Lower leg skin (tissue), 4 donors: ENCODE measurements around the gene JMJD7. TPM values are rescaled to one million over a fixed set of nuclear protein-coding genes. Genes with fewer than 3 reads are reported as not detected.

Experiments
- DNase-seq, 2 donors: peaks; one replicate each; pipeline ENCODE4 v3.0.0-alpha.2; 2019; ENCODE audit warnings: low spot score in 2 of 2
- H3K4me3 ChIP-seq: fragments of 200-600 bp; sonication (generic); 2 replicates; pipeline ENCODE4 v1.5.1; 2017; ENCODE audit warnings: mild to moderate bottlenecking, low read depth; ENCODE audit not compliant: poor library complexity, severe bottlenecking
- CTCF ChIP-seq, 3 donors: fragments of 450-650 bp; IDR thresholded peaks; one replicate each; pipeline ENCODE4 v1.5.1; 2016; ENCODE audit warnings: antibody characterized with exemption in 3 of 3, mild to moderate bottlenecking in 3 of 3, moderate library complexity in 2 of 3
- POLR2A ChIP-seq, 2 donors: fragments of 450-650 bp; IDR thresholded peaks; one replicate each; pipeline ENCODE4 v1.6.1; 2016 to 2017; ENCODE audit warnings: antibody characterized with exemption in 2 of 2, mild to moderate bottlenecking in 1 of 2, moderate library complexity in 1 of 2
- WGBS, 2 donors: methylation state at CpG; one replicate each; pipeline ENCODE4 v1.1.5; 2018; 5-methylcytosine and 5-hydroxymethylcytosine counted together
- intact Hi-C: fragments of 100-400 bp; cut with DNase I; formaldehyde crosslinking; loops from one replicate; pipeline ENCODE4 v1.15.0; 2023; ENCODE audit warnings: low total_unique reads
- total RNA-seq, 4 donors: library from RNA; depleted of rRNA; stranded (reverse); fragments of >200 nt; gene quantifications; one replicate each; pipeline ENCODE4 v1.1.0, GENCODE V29; 2016

The JMJD7 gene
- total RNA-seq, 4 donors from 2014 or later = 40.7 to 61.6 (median 47.1) TPM

GRCh38 chr15:41812820-41813375 lies 15.0 kb upstream of the JMJD7 start:
- H3K4me3 ChIP-seq = no peak overlapping the region
- 89 to 92% methylated on average over 11 of the region's 11 CpGs for WGBS, 2 donors
- DNase-seq = no peak
- TF ChIP-seq CTCF (IDR thresholded peaks at IDR 0.05) (no peak), POLR2A (IDR thresholded peaks at IDR 0.05) (no peak)
- intact Hi-C loops = loop anchor here (5.0 kb wide), 1 partner anchor 41 kb away; the partner anchor contains the start of gene MAPKBP1

GRCh38 chr15:41813426-41813825 lies 14.5 kb upstream of the JMJD7 start:
- 93 to 96% methylated on average over 8 of the region's 8 CpGs for WGBS, 2 donors
- no peak overlapping the region for H3K4me3 ChIP-seq
- intact Hi-C loops = loop anchor here (5.0 kb wide), 1 partner anchor 41 kb away; the partner anchor contains the start of gene MAPKBP1
- peak in 1 of 2 donors; percentile 79 for DNase-seq
- no peak for TF ChIP-seq POLR2A (IDR thresholded peaks at IDR 0.05)
- no peak for TF ChIP-seq CTCF (IDR thresholded peaks at IDR 0.05)

- intact Hi-C loops = loop anchor here (5.0 kb wide), 1 partner anchor 42 kb away; the partner anchor contains the start of gene MAPKBP1
- TF ChIP-seq CTCF (IDR thresholded peaks at IDR 0.05) = no peak
- no peak for TF ChIP-seq POLR2A (IDR thresholded peaks at IDR 0.05)
- 85 to 88% methylated on average over 5 of the region's 5 CpGs for WGBS, 2 donors
- DNase-seq = no peak
- no peak overlapping the region for H3K4me3 ChIP-seq
These were observed 13.4 kb upstream of the JMJD7 start for GRCh38 chr15:41814534-41814933.

GRCh38 chr15:41816788-41817187 lies 11.1 kb upstream of the JMJD7 start:
- DNase-seq = no peak
- 90 to 96% methylated on average over 7 of the region's 9 CpGs for WGBS, 2 donors
- H3K4me3 ChIP-seq = no peak overlapping the region
- TF ChIP-seq CTCF (IDR thresholded peaks at IDR 0.05) = no peak
- no peak for TF ChIP-seq POLR2A (IDR thresholded peaks at IDR 0.05)
- intact Hi-C loops = no loop called here

GRCh38 chr15:41817327-41817726 lies 10.6 kb upstream of the JMJD7 start:
- intact Hi-C loops = no loop called here
- H3K4me3 ChIP-seq = no peak overlapping the region
- WGBS, 2 donors = 75 to 79% methylated on average over 7 to 14 of the region's 14 CpGs
- DNase-seq = peak in 1 of 2 donors; percentile 82
- TF ChIP-seq CTCF (IDR thresholded peaks at IDR 0.05) = no peak
- no peak for TF ChIP-seq POLR2A (IDR thresholded peaks at IDR 0.05)

GRCh38 chr15:41817781-41818180 lies 10.1 kb upstream of the JMJD7 start:
- intact Hi-C loops = no loop called here
- DNase-seq = no peak
- TF ChIP-seq POLR2A (IDR thresholded peaks at IDR 0.05) (no peak), CTCF (IDR thresholded peaks at IDR 0.05) (no peak)
- H3K4me3 ChIP-seq = no peak overlapping the region
- 86 to 89% methylated on average over 6 of the region's 6 CpGs for WGBS, 2 donors
